Activated naive CD4-positive, alpha-beta T cell treated with anti-CD3 and anti-CD28 coated beads for 36 hours (primary cell): ENCODE measurements around the gene BAG2. TPM values are rescaled to one million over a fixed set of nuclear protein-coding genes. Genes with fewer than 3 reads are reported as not detected.

Experiments
- total RNA-seq, 2 experiments: library from RNA; stranded (reverse); gene quantifications; one replicate each; pipeline ENCODE4 v1.2.3, GENCODE V29; 2021

Gene BAG2
- total RNA-seq, 2 experiments from 2014 or later, result 6.8 to 7.0 TPM

Other genes starting within 250 kb of the BAG2 start
- not detected for gene BEND6, start 217.2 kb upstream of the BAG2 start, total RNA-seq
- 10 to 100 TPM; 13.6 to 17.4 TPM for gene KIAA1586, start 125.6 kb upstream of the BAG2 start, total RNA-seq
- 10 to 100 TPM; 43.8 to 46.2 TPM for gene ZNF451, start 82.1 kb upstream of the BAG2 start, total RNA-seq
- gene RAB23, start 50.0 kb downstream of the BAG2 start, total RNA-seq, result 1 to 10 TPM; 1.1 to 1.7 TPM
- 10 to 100 TPM; 51.5 to 52.0 TPM for gene PRIM2, start 145.3 kb downstream of the BAG2 start, total RNA-seq